ENCODE measurements around the gene CHD6.
A peak's percentile ranks its signal among the peaks of the same experiment; 100 is the strongest.

The CHD6 gene

GRCh38 chr20:41367393-41367695, 250.8 kb downstream of the CHD6 start:
- CTCF ChIA-PET: interaction anchor here (0.5 kb wide), 1 partner anchor 11 kb away, joined by 3 read pairs; no protein-coding TSS in a partner anchor
- Histone ChIP-seq H3K36me3 (ENCODE audit: control insufficient read depth in 2 of 2, insufficient read depth in 1 of 2, low read length in 2 of 2) (peaks cover 0 to 21% of the 10 kb centered on the region in 2 experiments; a peak in 1 of 3 replicates), H3K4me1 (ENCODE audit: control insufficient read depth, insufficient read depth, low read length) (no peaks in the 10 kb centered on the region), H3K4me3 (ENCODE audit: low read depth, low read length) (no peak overlapping the region), H3K9me3 (ENCODE audit: control insufficient read depth, insufficient read depth, low read depth, low read length) (no peaks in the 10 kb centered on the region), H3K27ac (ENCODE audit: extremely low read depth, low read depth, low read length) (no peak overlapping the region)
- TF ChIP-seq FEZF1 (tag by site-specific recombination; IDR thresholded peaks at IDR 0.05) (no peak), GLIS1 (tag by site-specific recombination; IDR thresholded peaks at IDR 0.05) (no peak), HOXA7 (CRISPR knock-in tag; IDR thresholded peaks at IDR 0.05; ENCODE audit: borderline replicate concordance) (no peak), ZNF157 (tag by site-specific recombination; IDR thresholded peaks at IDR 0.05) (no peak), ZNF169 (tag by site-specific recombination; IDR thresholded peaks at IDR 0.05) (no peak), ZNF664 (tag by site-specific recombination; IDR thresholded peaks at IDR 0.05) (no peak), GLI4 (tag by site-specific recombination; IDR thresholded peaks at IDR 0.05) (no peak), ZNF521 (tag by site-specific recombination; IDR thresholded peaks at IDR 0.05) (no peak), ZNF624 (tag by site-specific recombination; IDR thresholded peaks at IDR 0.05) (no peak), ZNF19 (tag by site-specific recombination; IDR thresholded peaks at IDR 0.05; ENCODE audit: low read depth) (no peak), ZNF837 (tag by site-specific recombination; IDR thresholded peaks at IDR 0.05) (no peak), ZNF776 (tag by site-specific recombination; IDR thresholded peaks at IDR 0.05; ENCODE audit: borderline replicate concordance) (no peak), ZSCAN18 (tag by site-specific recombination; IDR thresholded peaks at IDR 0.05) (no peak), AEBP2 (tag by site-specific recombination; IDR thresholded peaks at IDR 0.05; ENCODE audit: borderline replicate concordance) (no peak), ZNF266 (tag by site-specific recombination; IDR thresholded peaks at IDR 0.05; ENCODE audit: low read depth) (no peak), ZBTB1 (tag by site-specific recombination; IDR thresholded peaks at IDR 0.05) (no peak)
- TF ChIP-seq, protein P1, sequence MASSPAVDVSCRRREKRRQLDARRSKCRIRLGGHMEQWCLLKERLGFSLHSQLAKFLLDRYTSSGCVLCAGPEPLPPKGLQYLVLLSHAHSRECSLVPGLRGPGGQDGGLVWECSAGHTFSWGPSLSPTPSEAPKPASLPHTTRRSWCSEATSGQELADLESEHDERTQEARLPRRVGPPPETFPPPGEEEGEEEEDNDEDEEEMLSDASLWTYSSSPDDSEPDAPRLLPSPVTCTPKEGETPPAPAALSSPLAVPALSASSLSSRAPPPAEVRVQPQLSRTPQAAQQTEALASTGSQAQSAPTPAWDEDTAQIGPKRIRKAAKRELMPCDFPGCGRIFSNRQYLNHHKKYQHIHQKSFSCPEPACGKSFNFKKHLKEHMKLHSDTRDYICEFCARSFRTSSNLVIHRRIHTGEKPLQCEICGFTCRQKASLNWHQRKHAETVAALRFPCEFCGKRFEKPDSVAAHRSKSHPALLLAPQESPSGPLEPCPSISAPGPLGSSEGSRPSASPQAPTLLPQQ (tag by site-specific recombination; IDR thresholded peaks at IDR 0.05): no peak
- TF ChIP-seq, protein P2, sequence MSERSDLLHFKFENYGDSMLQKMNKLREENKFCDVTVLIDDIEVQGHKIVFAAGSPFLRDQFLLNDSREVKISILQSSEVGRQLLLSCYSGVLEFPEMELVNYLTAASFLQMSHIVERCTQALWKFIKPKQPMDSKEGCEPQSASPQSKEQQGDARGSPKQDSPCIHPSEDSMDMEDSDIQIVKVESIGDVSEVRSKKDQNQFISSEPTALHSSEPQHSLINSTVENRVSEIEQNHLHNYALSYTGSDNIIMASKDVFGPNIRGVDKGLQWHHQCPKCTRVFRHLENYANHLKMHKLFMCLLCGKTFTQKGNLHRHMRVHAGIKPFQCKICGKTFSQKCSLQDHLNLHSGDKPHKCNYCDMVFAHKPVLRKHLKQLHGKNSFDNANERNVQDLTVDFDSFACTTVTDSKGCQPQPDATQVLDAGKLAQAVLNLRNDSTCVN (tag by site-specific recombination; optimal IDR thresholded peaks at IDR 0.05): no peak
- POLR2A ChIA-PET: no interaction called here

GRCh38 chr20:41366546-41367392, 251.4 kb downstream of the CHD6 start, which contains the start of gene EMILIN3:
Gene EMILIN3 (minus strand): TSS chr20:41366818. CDS start chr20:41366634, 184 bp downstream.
- Histone ChIP-seq H3K27ac (ENCODE audit: extremely low read depth, low read depth, low read length) (peak within 1 kb of the TSS; percentile 64; the same call in 1 of the 2 replicates), H3K4me1 (ENCODE audit: control insufficient read depth, insufficient read depth, low read length) (no peaks in the 10 kb centered on the region), H3K4me3 (ENCODE audit: low read depth, low read length) (peak within 1 kb of the TSS; percentile 22), H3K9me3 (ENCODE audit: control insufficient read depth, insufficient read depth, low read depth, low read length) (no peaks in the 10 kb centered on the region), H3K36me3 (ENCODE audit: control insufficient read depth in 2 of 2, insufficient read depth in 1 of 2, low read length in 2 of 2) (peaks cover 0 to 26% of the 10 kb centered on the region in 2 experiments; a peak in 1 of 3 replicates)
- ChIA-PET POLR2A (interaction anchor here (0.5 kb wide), 1 partner anchor 27 kb away, joined by 4 read pairs; no protein-coding TSS in a partner anchor), CTCF (interaction anchor here (0.5 to 1.7 kb wide), 3 partner anchors 12 to 233 kb away, joined by 3 to 6 read pairs (median 3); no protein-coding TSS in a partner anchor)
- TF ChIP-seq ZXDB (tag by site-specific recombination; IDR thresholded peaks at IDR 0.05) (no peak), ZNF704 (tag by site-specific recombination; IDR thresholded peaks at IDR 0.05) (no peak), GLIS2 (tag by site-specific recombination; IDR thresholded peaks at IDR 0.05) (peak; percentile 22; the same call in 1 of the 2 replicates), ZNF335 (tag by site-specific recombination; conservative IDR thresholded peaks at IDR 0.05) (peak; percentile 67), ZNF561 (tag by site-specific recombination; IDR thresholded peaks at IDR 0.05; ENCODE audit: borderline replicate concordance) (0 out of 2 replicates have a peak, but pooled peaks have one; percentile 25)
- TF ChIP-seq, protein P2 (tag by site-specific recombination; optimal IDR thresholded peaks at IDR 0.05): peak; percentile 53
